K562 (cell line): ENCODE results near the gene TBC1D2. TPM values are rescaled to one million over a fixed set of nuclear protein-coding genes. Genes with fewer than 3 reads are reported as not detected.

Experiments used
- ARHGAP35 ChIP-seq: fragments of 450-650 bp; IDR thresholded peaks from 2 replicates; pipeline ENCODE4 v1.6.1; 2018; ENCODE audit not compliant: partially characterized antibody
- FOXJ2 ChIP-seq: fragments of 200-800 bp; sonication (Bioruptor generic); IDR thresholded peaks from 2 replicates; pipeline ENCODE4 v1.6.1; 2016; ENCODE audit warnings: missing genetic modification characterization, missing compliant biosample characterization
- GABPB2 ChIP-seq: fragments of 250-450 bp; sonication (Bioruptor Pico); conservative IDR thresholded peaks from 2 replicates; pipeline ENCODE4 v1.5.1; 2021; ENCODE audit warnings: mild to moderate bottlenecking
- GTF2A2 ChIP-seq: IDR thresholded peaks from 2 replicates; pipeline ENCODE4 v1.6.1; 2016; ENCODE audit warnings: mild to moderate bottlenecking, missing genetic modification characterization, missing compliant biosample characterization
- GTF2B ChIP-seq: IDR thresholded peaks from 2 replicates; pipeline ENCODE4 v1.6.1; 2011; ENCODE audit not compliant: insufficient read length; ENCODE audit errors: extremely low read depth
- HMG20A ChIP-seq: fragments of 450-650 bp; formaldehyde crosslinking; conservative IDR thresholded peaks from 2 replicates; pipeline ENCODE4 v1.4.0; 2020; ENCODE audit warnings: mild to moderate bottlenecking, mixed read lengths
- HNRNPLL ChIP-seq: fragments of 200-400 bp; formaldehyde crosslinking; IDR thresholded peaks from 2 replicates; pipeline ENCODE4 v1.6.1; 2017; ENCODE audit warnings: low read length, low read depth, mild to moderate bottlenecking; ENCODE audit not compliant: poor library complexity, severe bottlenecking
- LCOR ChIP-seq: sonication (generic); formaldehyde crosslinking; IDR thresholded peaks from 2 replicates; pipeline ENCODE4 v1.8.0; 2022; ENCODE audit warnings: mild to moderate bottlenecking, missing genetic modification reagents
- NCOR1 ChIP-seq: fragments of 450-650 bp; IDR thresholded peaks from 2 replicates; pipeline ENCODE4 v1.6.1; 2016; ENCODE audit warnings: mild to moderate bottlenecking, moderate library complexity
- NKRF ChIP-seq: fragments of 450-650 bp; IDR thresholded peaks from 2 replicates; pipeline ENCODE4 v1.6.1; 2016; ENCODE audit warnings: borderline replicate concordance
- PTBP1 ChIP-seq: fragments of 200-400 bp; formaldehyde crosslinking; IDR thresholded peaks from 2 replicates; pipeline ENCODE4 v1.6.1; 2017; ENCODE audit warnings: low read depth, low read length
- SAFB2 ChIP-seq: fragments of 200-400 bp; formaldehyde crosslinking; IDR thresholded peaks from 2 replicates; pipeline ENCODE4 v1.6.1; 2018; ENCODE audit warnings: borderline replicate concordance, low read length, low read depth, moderate library complexity; ENCODE audit not compliant: severe bottlenecking
- SIN3A ChIP-seq, 2 experiments: fragments of 150-350 bp in 1 of 2; IDR thresholded peaks; 2 replicates each; pipeline ENCODE4 v1.6.1; 2011 to 2016; ENCODE audit warnings: borderline replicate concordance in 2 of 2, low read depth in 2 of 2, low read length in 2 of 2, mild to moderate bottlenecking in 2 of 2, moderate library complexity in 2 of 2; ENCODE audit not compliant: control insufficient read depth in 1 of 2
- TFAM ChIP-seq: fragments of 250-450 bp; sonication (Bioruptor Pico); conservative IDR thresholded peaks from 2 replicates; pipeline ENCODE4 v1.5.0; 2021; ENCODE audit warnings: mild to moderate bottlenecking, moderate library complexity
- ZBTB43 ChIP-seq: sonication (generic); formaldehyde crosslinking; IDR thresholded peaks from 2 replicates; pipeline ENCODE4 v1.8.0; 2023; ENCODE audit warnings: mild to moderate bottlenecking, missing genetic modification reagents
- ZFX ChIP-seq: sonication (generic); formaldehyde crosslinking; IDR thresholded peaks from 2 replicates; pipeline ENCODE4 v1.8.0; 2022; ENCODE audit warnings: mild to moderate bottlenecking, missing genetic modification reagents, moderate library complexity
- ZKSCAN1 ChIP-seq: fragments of 150-350 bp; IDR thresholded peaks from 2 replicates; pipeline ENCODE4 v1.6.1; 2016; ENCODE audit warnings: low read depth, low read length
- ZNF12 ChIP-seq: sonication (generic); formaldehyde crosslinking; IDR thresholded peaks from 2 replicates; pipeline ENCODE4 v1.4.0; 2020; ENCODE audit warnings: mild to moderate bottlenecking, missing genetic modification reagents
- ZNF395 ChIP-seq: fragments of 200-800 bp; sonication (Bioruptor generic); IDR thresholded peaks from 2 replicates; pipeline ENCODE4 v1.6.1; 2017; ENCODE audit warnings: missing genetic modification characterization, missing compliant biosample characterization
- ZNF444 ChIP-seq: fragments of 250-450 bp; sonication (Bioruptor Pico); IDR thresholded peaks from 2 replicates; pipeline ENCODE4 v1.4.0; 2020; ENCODE audit warnings: mild to moderate bottlenecking, moderate library complexity
- ZNF583 ChIP-seq: fragments of 250-450 bp; sonication (Bioruptor Pico); IDR thresholded peaks from 2 replicates; pipeline ENCODE4 v1.4.0; 2020
- polyA plus RNA-seq, 8 experiments: library from polyadenylated mRNA; depleted of rRNA in 4 of 8; stranded (reverse) in 5 of 8; unstranded in 3 of 8; fragments of >200 nt; fragmentation: Nextera tagmentation in 2 of 8; fragmentation: Illumina TruSeq in 1 of 8; extraction: Ambion mirVana in 2 of 8; extraction: Trizol in 1 of 8; gene quantifications; 2 replicates each; pipeline versions ENCODE4 v1.2.1 to v1.2.3, GENCODE V29; 2011 to 2014; ENCODE audit warnings: inconsistent platforms in 1 of 8, missing spikeins in 1 of 8
- total RNA-seq, 7 experiments: library from RNA; depleted of rRNA in 6 of 7; stranded (reverse); fragments of >200 nt in 6 of 7; fragmentation: Illumina TruSeq in 2 of 7; extraction: Trizol in 2 of 7; gene quantifications; 2 replicates each; pipeline versions ENCODE4 v1.2.1 to v1.2.3, GENCODE V29; 2011 to 2021; ENCODE audit warnings: low replicate concordance in 1 of 7

The TBC1D2 gene
- total and polyA plus RNA-seq, 9 of the 15 experiments (the other 6 are each of a cell fraction or from before 2014, with no cell fraction given): 0.10 to 7.0 (median 2.5) TPM

GRCh38 chr9:98248737-98249474, 6.5 kb downstream of the TBC1D2 start (continued):
- TF ChIP-seq ZBTB43 (CRISPR knock-in tag): no peak
- no peak for TF ChIP-seq GTF2A2
- TF ChIP-seq ZNF395 (CRISPR knock-in tag): peak; percentile 66; the same call in 1 of the 2 replicates
- no peak for TF ChIP-seq PTBP1
- TF ChIP-seq ARHGAP35: no peak
- no peak for TF ChIP-seq ZNF444 (CRISPR knock-in tag)
- TF ChIP-seq NCOR1: peak; percentile 48; the same call in 1 of the 2 replicates
- no peak for TF ChIP-seq ZNF12
- no peak for TF ChIP-seq HMG20A (CRISPR knock-in tag)
- TF ChIP-seq SIN3A (IDR thresholded peaks at IDR 0.05; ENCODE audit: borderline replicate concordance in 2 of 2, control insufficient read depth in 1 of 2, low read depth in 2 of 2, low read length in 2 of 2): peak in 1 of 2 experiments; percentile 56; a peak in 2 of 4 replicates
- no peak for TF ChIP-seq NKRF
- no peak for TF ChIP-seq TFAM
- TF ChIP-seq ZFX: peak; percentile 58
- TF ChIP-seq ZKSCAN1: no peak; the same call in 1 of the 2 replicates
- TF ChIP-seq GTF2B: no peak
- no peak for TF ChIP-seq GABPB2
- no peak for TF ChIP-seq FOXJ2 (tag)
- TF ChIP-seq HNRNPLL: no peak
- TF ChIP-seq ZNF583 (CRISPR knock-in tag): peak; percentile 83; the same call in 1 of the 2 replicates
- TF ChIP-seq LCOR (CRISPR knock-in tag): no peak
- no peak for TF ChIP-seq SAFB2
